HepG2 (cell line): ENCODE results near the gene SYNGR2. TPM values are rescaled to one million over a fixed set of nuclear protein-coding genes. Genes with fewer than 3 reads are reported as not detected.

Experiments
- BCL3 ChIP-seq: sonication (generic); formaldehyde crosslinking; IDR thresholded peaks from 2 replicates; pipeline ENCODE4 v1.5.1; 2020; ENCODE audit warnings: mild to moderate bottlenecking, missing genetic modification reagents, moderate library complexity
- HMGXB3 ChIP-seq: sonication (generic); formaldehyde crosslinking; IDR thresholded peaks from 2 replicates; pipeline ENCODE4 v1.4.0; 2020; ENCODE audit warnings: missing genetic modification reagents, borderline replicate concordance
- IRF1 ChIP-seq: sonication (generic); formaldehyde crosslinking; IDR thresholded peaks from 2 replicates; pipeline ENCODE4 v1.4.0; 2020; ENCODE audit warnings: low read depth, mild to moderate bottlenecking, missing genetic modification reagents
- KLF9 ChIP-seq: IDR thresholded peaks from 2 replicates; pipeline ENCODE4 v1.6.1; 2016; ENCODE audit warnings: low read depth
- MAF1 ChIP-seq: sonication (generic); formaldehyde crosslinking; IDR thresholded peaks from 2 replicates; pipeline ENCODE4 v1.5.0; 2020; ENCODE audit warnings: missing genetic modification reagents, borderline replicate concordance
- NCOA5 ChIP-seq: sonication (generic); formaldehyde crosslinking; IDR thresholded peaks from 2 replicates; pipeline ENCODE4 v1.4.0; 2020; ENCODE audit warnings: missing genetic modification reagents
- NR1H2 ChIP-seq: sonication (generic); formaldehyde crosslinking; IDR thresholded peaks from 2 replicates; pipeline ENCODE4 v1.8.1; 2022; ENCODE audit warnings: low read depth, missing genetic modification reagents, borderline replicate concordance
- REL ChIP-seq: sonication (generic); formaldehyde crosslinking; conservative IDR thresholded peaks from 2 replicates; pipeline ENCODE4 v1.8.0; 2022; ENCODE audit warnings: mild to moderate bottlenecking, missing genetic modification reagents, moderate library complexity
- REXO4 ChIP-seq: sonication (generic); formaldehyde crosslinking; IDR thresholded peaks from 2 replicates; pipeline ENCODE4 v1.8.0; 2022; ENCODE audit warnings: missing genetic modification reagents, mild to moderate bottlenecking, borderline replicate concordance
- SRSF9 ChIP-seq: fragments of 200-400 bp; formaldehyde crosslinking; IDR thresholded peaks from 2 replicates; pipeline ENCODE4 v1.6.1; 2018; ENCODE audit warnings: borderline replicate concordance, mild to moderate bottlenecking, low read depth, low read length; ENCODE audit not compliant: insufficient read depth, poor library complexity, severe bottlenecking
- TRAFD1 ChIP-seq: sonication (generic); formaldehyde crosslinking; IDR thresholded peaks from 2 replicates; pipeline ENCODE4 v1.5.1; 2020; ENCODE audit warnings: missing genetic modification reagents, mild to moderate bottlenecking, borderline replicate concordance
- ZKSCAN1 ChIP-seq: fragments of 150-350 bp; IDR thresholded peaks from 2 replicates; pipeline ENCODE4 v1.6.1; 2014; ENCODE audit warnings: low read length
- ZNF121 ChIP-seq: sonication (generic); formaldehyde crosslinking; IDR thresholded peaks from 2 replicates; pipeline ENCODE4 v1.5.0; 2020; ENCODE audit warnings: mild to moderate bottlenecking, missing genetic modification reagents
- ZNF205 ChIP-seq: IDR thresholded peaks from 2 replicates; pipeline ENCODE4 v1.6.1; 2018; ENCODE audit warnings: missing biosample characterization, missing genetic modification reagents
- ZNF263 ChIP-seq: sonication (generic); formaldehyde crosslinking; IDR thresholded peaks from 2 replicates; pipeline ENCODE4 v1.4.0; 2020; ENCODE audit warnings: missing genetic modification reagents
- ZNF558 ChIP-seq: sonication (generic); formaldehyde crosslinking; IDR thresholded peaks from 2 replicates; pipeline ENCODE4 v1.9.0; 2022; ENCODE audit warnings: mild to moderate bottlenecking, missing genetic modification reagents, borderline replicate concordance
- ZNF724P ChIP-seq: sonication (generic); formaldehyde crosslinking; IDR thresholded peaks from 2 replicates; pipeline ENCODE4 v1.8.0; 2022; ENCODE audit warnings: missing genetic modification reagents, borderline replicate concordance
- ZUFSP ChIP-seq: sonication (generic); formaldehyde crosslinking; IDR thresholded peaks from 2 replicates; pipeline ENCODE4 v1.9.0; 2021; ENCODE audit warnings: missing genetic modification reagents, mild to moderate bottlenecking, borderline replicate concordance
- polyA plus RNA-seq, 8 experiments: library from polyadenylated mRNA; depleted of rRNA in 3 of 8; stranded (reverse) in 7 of 8; unstranded in 1 of 8; fragments of >200 nt; fragmentation: Illumina TruSeq in 4 of 8; extraction: Trizol in 4 of 8; gene quantifications; 2 replicates each; pipeline versions ENCODE4 v1.2.1 to v1.2.3, GENCODE V29; 2011 to 2016; ENCODE audit warnings: low read depth in 4 of 8, missing spikeins in 1 of 8, mixed read lengths in 1 of 8; ENCODE audit not compliant: insufficient read depth in 1 of 8
- total RNA-seq, 5 experiments: library from RNA; depleted of rRNA; stranded (reverse); fragments of >200 nt; fragmentation: Illumina TruSeq; extraction: Trizol; gene quantifications; 2 replicates each; pipeline ENCODE4 v1.2.3, GENCODE V29; 2016; ENCODE audit warnings: low read depth in 1 of 5

Gene SYNGR2
- total and polyA plus RNA-seq, 2 of the 13 experiments (the other 11 are each of a cell fraction or from before 2014, with no cell fraction given), result 46.7 to 170 TPM

GRCh38 chr17:78168242-78168902 is at the start of gene SYNGR2 (continued):
- no peak for TF ChIP-seq NR1H2 (CRISPR knock-in tag)
- TF ChIP-seq BCL3 (CRISPR knock-in tag), result peak; percentile 88; the same call in 1 of the 2 replicates
- peak; percentile 89; the same call in 1 of the 2 replicates for TF ChIP-seq ZNF558 (CRISPR knock-in tag)
- TF ChIP-seq MAF1 (CRISPR knock-in tag), result no peak
- no peak for TF ChIP-seq NCOA5 (CRISPR knock-in tag)
- peak; percentile 59; the same call in 1 of the 2 replicates for TF ChIP-seq ZNF121 (CRISPR knock-in tag)
- TF ChIP-seq REL (CRISPR knock-in tag), result no peak
- TF ChIP-seq IRF1 (CRISPR knock-in tag), result no peak
- TF ChIP-seq ZUFSP (CRISPR knock-in tag), result no peak
- no peak for TF ChIP-seq SRSF9
- TF ChIP-seq ZKSCAN1, result no peak; the same call in 1 of the 2 replicates
- peak; percentile 71; the same call in 1 of the 2 replicates for TF ChIP-seq TRAFD1 (CRISPR knock-in tag)
- TF ChIP-seq ZNF724P, result peak; percentile 77; the same call in 1 of the 2 replicates
- peak; percentile 71; the same call in 1 of the 2 replicates for TF ChIP-seq ZNF205 (CRISPR knock-in tag)
- TF ChIP-seq KLF9 (CRISPR knock-in tag), result peak; percentile 49; the same call in 1 of the 2 replicates
- TF ChIP-seq HMGXB3 (CRISPR knock-in tag), result peak; percentile 62; the same call in 1 of the 2 replicates
- 0 out of 2 replicates have a peak, but pooled peaks have one; percentile 41 for TF ChIP-seq REXO4 (CRISPR knock-in tag)
- TF ChIP-seq ZNF263 (CRISPR knock-in tag), result peak; percentile 68
